Sigmoid colon (tissue), 7 donors: ENCODE results near the gene CYSRT1. TPM values are rescaled to one million over a fixed set of nuclear protein-coding genes. Genes with fewer than 3 reads are reported as not detected.

Source experiments
- DNase-seq: peaks from one replicate; pipeline ENCODE4 v3.0.0-alpha.2; 2019
- H3K27ac ChIP-seq, 4 donors: fragments of 200-600 bp; sonication (generic); one replicate each; pipeline ENCODE4 v1.5.1; 2016 to 2019; ENCODE audit warnings: mild to moderate bottlenecking in 1 of 4
- H3K27me3 ChIP-seq, 3 donors: fragments of 200-600 bp; sonication (generic); one replicate each; pipeline ENCODE4 v1.5.1; 2019; ENCODE audit warnings: mild to moderate bottlenecking in 1 of 3
- H3K36me3 ChIP-seq, 4 donors: fragments of 200-600 bp; sonication (generic); one replicate each; pipeline ENCODE4 v1.5.1; 2016 to 2019
- H3K4me1 ChIP-seq, 4 donors: fragments of 200-600 bp; sonication (generic); one replicate each; pipeline ENCODE4 v1.5.1; 2017 to 2019
- H3K4me3 ChIP-seq, 4 donors: fragments of 200-600 bp; sonication (generic); one replicate each; pipeline ENCODE4 v1.5.1; 2017 to 2019; ENCODE audit warnings: mild to moderate bottlenecking in 2 of 4, moderate library complexity in 1 of 4
- H3K9me3 ChIP-seq, 4 donors: fragments of 200-600 bp in 3 of 4; sonication (generic) in 3 of 4; one replicate each; pipeline versions ENCODE4 v1.5.1 to v1.6.1; 2013 to 2019
- CTCF ChIP-seq, 4 experiments: fragments of 450-650 bp in 3 of 4; fragments of 200-600 bp in 1 of 4; IDR thresholded peaks; one replicate each; pipeline ENCODE4 v1.5.1; 2016 to 2019; ENCODE audit warnings: antibody characterized with exemption in 4 of 4, mild to moderate bottlenecking in 3 of 4, moderate library complexity in 2 of 4
- EP300 ChIP-seq, 4 donors: sonication (generic); formaldehyde crosslinking; IDR thresholded peaks; one replicate each; pipeline ENCODE4 v1.6.1; 2017; ENCODE audit warnings: antibody characterized with exemption in 4 of 4
- POLR2A ChIP-seq, 2 donors: fragments of 450-650 bp; IDR thresholded peaks; one replicate each; pipeline ENCODE4 v1.6.1; 2016; ENCODE audit warnings: antibody characterized with exemption in 2 of 2, mild to moderate bottlenecking in 2 of 2, moderate library complexity in 2 of 2
- POLR2AphosphoS5 ChIP-seq, 4 donors: sonication (generic); formaldehyde crosslinking; IDR thresholded peaks; one replicate each; pipeline ENCODE4 v1.6.1; 2017; ENCODE audit warnings: antibody characterized with exemption in 4 of 4
- whole genome bisulfite sequencing, 2 donors: extraction: QIAGEN DNeasy Blood & Tissue Kit; methylation state at CpG; one replicate each; pipeline ENCODE4 v1.1.7; 2013; 5-methylcytosine and 5-hydroxymethylcytosine counted together
- intact Hi-C: fragments of 100-400 bp; cut with DNase I; formaldehyde crosslinking; loops from one replicate; pipeline ENCODE4 v1.15.1; 2023
- polyA plus RNA-seq, 3 donors: library from polyadenylated mRNA; stranded (reverse); fragments of 200-250 nt; gene quantifications; one replicate each; pipeline ENCODE4 v1.2.3, GENCODE V29; 2013
- total RNA-seq, 4 donors: library from RNA; depleted of rRNA; stranded (reverse); fragments of >200 nt; gene quantifications; one replicate each; pipeline ENCODE4 v1.1.0, GENCODE V29; 2016
- donor health status: healthy with polysubstance abuse.
- donor health status: Bipolar disorder and iron deficiency.
- donor health status: healthy.

The CYSRT1 gene
- total and polyA plus RNA-seq, 7 donors: 0.33 to 1.2 (median 0.54) TPM; not detected in 4

GRCh38 chr9:137214620-137215019 lies 10.4 kb upstream of the CYSRT1 start:
- no peak overlapping the region for H3K27ac ChIP-seq
- H3K9me3 ChIP-seq: no peaks in the 10 kb centered on the region
- intact Hi-C loops: no loop called here
- DNase-seq: no peak
- peaks cover 0 to 16% (median 0%) of the 10 kb centered on the region in 4 donors for H3K36me3 ChIP-seq
- 95% methylated on average over 19 of the region's 19 CpGs for WGBS, 2 donors
- no peaks in the 10 kb centered on the region for H3K27me3 ChIP-seq
- peaks cover 0 to 5% (median 0%) of the 10 kb centered on the region in 4 donors for H3K4me1 ChIP-seq
- TF ChIP-seq POLR2A (IDR thresholded peaks at IDR 0.05) (no peak), EP300 (IDR thresholded peaks at IDR 0.05) (no peak), POLR2AphosphoS5 (IDR thresholded peaks at IDR 0.05) (no peak), CTCF (IDR thresholded peaks at IDR 0.05) (no peak)
- no peak overlapping the region for H3K4me3 ChIP-seq

DNA sequence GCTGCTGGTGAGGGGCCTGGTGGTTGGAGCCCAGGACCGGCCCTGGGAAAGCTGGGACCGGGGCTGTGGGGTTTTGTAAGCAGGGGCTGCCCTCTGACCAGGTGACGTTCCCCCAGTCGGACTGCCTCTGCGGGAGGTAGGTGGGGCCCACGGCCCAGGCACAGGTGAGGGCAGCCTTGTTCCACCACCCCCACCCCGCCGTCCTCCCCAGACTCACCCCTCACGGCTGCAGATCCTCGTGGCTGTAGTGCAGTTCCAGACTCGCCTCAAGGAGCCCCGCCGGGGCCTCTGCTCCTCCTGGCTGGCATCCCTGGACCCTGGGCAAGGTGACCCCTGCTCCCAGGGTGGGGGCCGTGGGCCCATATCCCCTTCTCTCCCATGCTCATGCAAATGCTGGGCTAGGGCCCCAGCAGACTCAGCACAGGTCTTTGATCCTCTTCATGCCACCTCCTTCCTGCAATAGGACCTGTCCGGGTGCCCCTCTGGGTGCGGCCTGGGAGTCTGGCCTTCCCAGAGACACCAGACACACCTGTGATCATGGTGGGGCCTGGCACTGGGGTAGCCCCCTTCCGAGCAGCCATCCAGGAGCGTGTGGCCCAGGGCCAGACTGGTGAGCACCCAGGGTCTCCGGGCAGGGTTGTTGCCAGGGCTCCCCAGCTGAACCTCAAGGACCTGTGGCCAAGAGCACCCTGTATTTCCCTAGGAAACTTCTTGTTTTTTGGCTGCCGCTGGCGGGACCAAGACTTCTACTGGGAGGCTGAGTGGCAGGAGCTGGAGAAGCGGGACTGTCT lies 9.6 kb upstream of the CYSRT1 start:
- Histone ChIP-seq H3K36me3 (peaks cover 0 to 15% (median 0%) of the 10 kb centered on the region in 4 donors), H3K4me1 (peaks cover 0 to 5% (median 0%) of the 10 kb centered on the region in 4 donors), H3K4me3 (no peak overlapping the region), H3K9me3 (no peaks in the 10 kb centered on the region), H3K27me3 (no peaks in the 10 kb centered on the region), H3K27ac (no peak overlapping the region)
- intact Hi-C loops: no loop called here
- no peak for DNase-seq
- TF ChIP-seq POLR2AphosphoS5 (IDR thresholded peaks at IDR 0.05) (no peak), CTCF (IDR thresholded peaks at IDR 0.05) (no peak)
- 93 to 96% methylated on average over 22 of the region's 22 CpGs for WGBS, 2 donors

GRCh38 chr9:137216188-137216965 lies 8.6 kb upstream of the CYSRT1 start:
- H3K36me3 ChIP-seq: peaks cover 0 to 15% (median 0%) of the 10 kb centered on the region in 4 donors
- no peaks in the 10 kb centered on the region for H3K27me3 ChIP-seq
- no peak overlapping the region for H3K4me3 ChIP-seq
- intact Hi-C loops: no loop called here
- no peak for TF ChIP-seq POLR2AphosphoS5 (IDR thresholded peaks at IDR 0.05)
- TF ChIP-seq EP300 (IDR thresholded peaks at IDR 0.05): no peak
- TF ChIP-seq CTCF (IDR thresholded peaks at IDR 0.05): no peak
- no peak for TF ChIP-seq POLR2A (IDR thresholded peaks at IDR 0.05)
- DNase-seq: no peak
- WGBS, 2 donors: 92 to 95% methylated on average over 30 of the region's 30 CpGs
- peaks cover 0 to 11% (median 4%) of the 10 kb centered on the region in 4 donors for H3K4me1 ChIP-seq
- no peaks in the 10 kb centered on the region for H3K9me3 ChIP-seq
- H3K27ac ChIP-seq: no peak overlapping the region

DNA sequence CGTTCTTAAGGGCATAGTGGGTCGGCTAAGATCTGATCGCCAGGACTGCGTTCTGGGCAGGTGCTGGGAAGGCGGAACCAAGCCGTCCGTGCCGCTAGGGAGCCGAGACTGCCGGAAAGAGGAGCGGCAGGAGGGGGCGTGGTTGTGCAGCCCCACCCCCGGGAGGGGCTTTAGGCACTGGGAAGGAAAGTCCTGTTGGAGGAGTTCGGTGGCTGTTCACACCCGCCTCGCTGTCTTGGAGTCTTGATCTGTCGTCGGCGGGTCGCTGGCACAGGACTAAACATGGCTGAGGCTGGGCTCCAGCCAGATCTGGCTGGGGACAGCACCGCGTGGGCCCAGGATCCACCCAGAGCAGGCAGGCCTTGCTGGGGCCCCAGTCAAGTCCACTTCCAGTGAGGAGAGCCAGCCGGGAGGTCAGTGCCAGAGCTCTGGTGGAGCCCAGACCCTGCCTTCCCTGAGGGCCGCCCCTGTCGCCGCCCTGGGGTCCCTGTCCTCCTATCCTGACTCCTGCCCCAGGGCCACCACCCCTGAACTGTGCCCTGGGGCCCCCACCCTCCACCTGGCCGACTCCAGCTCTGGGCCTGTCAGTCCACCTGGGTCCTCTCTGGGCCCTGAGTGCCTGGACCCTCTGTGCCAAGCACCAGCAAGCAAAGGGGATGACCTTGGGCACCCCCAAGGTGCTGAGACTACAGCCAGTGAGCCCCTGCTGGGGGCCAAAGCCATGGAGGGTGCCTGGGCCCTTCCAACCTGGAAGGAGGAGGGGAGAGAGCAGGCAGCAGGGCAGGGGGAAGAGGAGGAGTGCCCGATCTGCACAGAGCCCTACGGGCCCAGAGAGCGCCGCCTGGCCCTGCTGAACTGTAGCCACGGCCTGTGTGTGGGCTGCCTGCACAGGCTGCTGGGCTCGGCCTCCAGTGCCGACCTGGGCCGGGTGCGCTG lies 7.4 kb upstream of the CYSRT1 start:
- no peak for DNase-seq
- intact Hi-C loops: no loop called here

More for the DNA sequence above, 7.4 kb upstream of the CYSRT1 start:
- peak overlapping the region in 2 of 4 donors; percentile 7 to 9 for H3K4me3 ChIP-seq
- H3K4me1 ChIP-seq: peaks cover 0 to 19% (median 12%) of the 10 kb centered on the region in 4 donors
- no peaks in the 10 kb centered on the region for H3K27me3 ChIP-seq
- peak overlapping the region in 2 of 4 donors; percentile 6 to 35 for H3K27ac ChIP-seq
- no peaks in the 10 kb centered on the region for H3K9me3 ChIP-seq
- peaks cover 0 to 15% (median 0%) of the 10 kb centered on the region in 4 donors for H3K36me3 ChIP-seq
- WGBS, 2 donors: 16 to 66% methylated on average over 36 of the region's 36 CpGs
- no peak for TF ChIP-seq CTCF (IDR thresholded peaks at IDR 0.05)
- peak in 1 of 2 donors; percentile 68 for TF ChIP-seq POLR2A (IDR thresholded peaks at IDR 0.05)
- peak in 1 of 4 donors; percentile 56 for TF ChIP-seq POLR2AphosphoS5 (IDR thresholded peaks at IDR 0.05)
